ENCODE data around the gene GPR87.

GPR87 gene

GRCh38 chr3:151328298-151328995 is 11.8 kb upstream of the GPR87 start:
- DNase-seq (ENCODE audit: insufficient read length, low spot score) (no peak), FAIRE-seq (peak; percentile 83)
- no peak for TF ChIP-seq POLR2A (IDR thresholded peaks at IDR 0.05; ENCODE audit: low read depth, low read length)

DNA sequence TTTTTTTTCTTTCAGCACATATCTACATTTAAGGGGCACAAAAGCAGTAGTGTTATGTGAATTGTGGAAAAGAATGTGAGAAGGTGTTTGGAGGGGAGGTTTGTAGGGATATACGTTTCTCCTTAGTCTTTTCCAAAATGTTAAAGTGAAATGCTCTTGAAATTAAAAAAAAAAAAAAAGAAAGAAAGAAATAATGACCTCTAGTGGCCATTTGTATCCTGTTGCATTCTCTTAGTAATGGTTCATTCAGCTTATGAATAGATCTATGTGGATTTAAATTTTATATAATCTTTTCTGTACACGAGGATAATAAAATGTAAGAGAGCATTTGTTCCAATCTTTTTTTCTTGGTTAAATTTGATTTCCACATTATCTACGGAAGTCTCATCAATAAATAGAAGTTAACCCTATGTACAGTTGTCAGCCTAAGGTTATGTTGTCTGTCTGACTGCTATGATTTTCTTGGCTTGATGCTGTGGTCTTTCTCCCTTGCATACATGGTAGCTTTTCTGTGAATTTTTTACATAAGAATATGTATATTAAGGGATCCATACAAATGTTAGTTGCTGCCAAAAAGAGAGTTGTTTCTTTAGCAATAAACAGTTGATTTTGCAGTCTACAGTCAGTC is 11.1 kb upstream of the GPR87 start:
- TF ChIP-seq POLR2A (IDR thresholded peaks at IDR 0.05; ENCODE audit: low read depth, low read length) = no peak
- DNase-seq (ENCODE audit: insufficient read length, low spot score) = no peak
- peak; percentile 41 for FAIRE-seq

DNA sequence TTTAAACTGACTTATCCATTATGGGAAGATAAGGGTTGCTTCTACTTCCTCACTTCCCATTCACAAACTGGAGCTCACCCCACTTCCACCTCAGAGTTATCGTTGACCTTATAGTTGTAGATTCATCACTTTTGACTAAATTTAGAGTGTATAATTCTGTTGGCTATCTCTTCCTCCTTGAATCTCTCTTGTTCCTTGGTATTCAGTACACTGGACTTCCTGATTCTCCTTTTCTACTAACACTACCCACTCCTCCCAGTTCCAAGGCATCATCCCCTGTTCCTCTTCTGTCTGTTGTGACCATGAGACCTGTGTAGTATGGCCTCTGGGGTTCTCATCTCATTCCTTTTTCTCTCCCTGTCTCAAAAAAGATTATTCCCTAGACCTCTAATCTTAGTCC is 5.9 kb upstream of the GPR87 start:
- no peak for TF ChIP-seq POLR2A (IDR thresholded peaks at IDR 0.05; ENCODE audit: low read depth, low read length)
- no peak for FAIRE-seq
- no peak for DNase-seq (ENCODE audit: insufficient read length, low spot score)

DNA sequence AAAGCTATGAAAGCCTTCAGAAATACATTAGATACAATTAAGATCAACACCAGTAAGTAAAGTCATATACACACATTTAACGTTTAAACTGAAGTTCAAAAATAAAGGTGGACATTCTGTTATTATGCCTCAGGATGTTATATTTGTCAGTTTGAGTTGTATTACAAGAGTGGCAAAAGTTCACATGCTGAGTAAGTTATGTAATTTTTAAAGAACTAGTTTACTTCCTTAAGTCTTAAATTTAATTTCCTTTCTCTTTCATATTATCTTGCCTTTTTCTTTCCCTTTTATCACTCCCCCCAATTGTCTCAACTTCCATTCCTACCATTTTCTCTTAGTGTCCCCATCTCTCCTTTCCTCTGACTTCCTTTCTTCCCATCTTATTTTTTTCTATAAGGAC is 4.9 kb upstream of the GPR87 start:
- no peak for DNase-seq (ENCODE audit: insufficient read length, low spot score)
- TF ChIP-seq POLR2A (IDR thresholded peaks at IDR 0.05; ENCODE audit: low read depth, low read length) = no peak
- no peak for FAIRE-seq

GRCh38 chr3:151320131-151320530 is 3.5 kb upstream of the GPR87 start:
- no peak for DNase-seq (ENCODE audit: insufficient read length, low spot score)
- no peak for FAIRE-seq
- no peak for TF ChIP-seq POLR2A (IDR thresholded peaks at IDR 0.05; ENCODE audit: low read depth, low read length)

DNA sequence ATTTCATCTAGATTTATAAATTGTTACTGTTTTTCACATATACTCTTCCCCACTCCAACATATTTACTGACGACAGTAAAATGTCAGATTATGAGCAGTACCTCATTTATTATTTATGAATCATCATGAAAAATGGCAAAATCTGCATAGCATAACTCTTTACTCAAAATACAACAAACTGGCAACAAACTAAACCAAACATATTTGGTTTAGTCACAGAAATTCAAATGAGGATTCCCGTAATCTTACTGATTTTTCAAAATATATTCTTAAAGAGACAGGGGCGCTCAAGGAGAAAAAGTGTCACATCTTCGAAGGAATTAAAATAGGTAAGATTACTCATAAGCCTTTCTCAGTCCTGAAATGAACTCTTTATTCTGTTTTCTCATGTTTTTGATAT is 3.0 kb upstream of the GPR87 start:
- FAIRE-seq (no peak), DNase-seq (ENCODE audit: insufficient read length, low spot score) (no peak)
- TF ChIP-seq POLR2A (IDR thresholded peaks at IDR 0.05; ENCODE audit: low read depth, low read length) = no peak

GRCh38 chr3:151318991-151319390 is 2.4 kb upstream of the GPR87 start:
- TF ChIP-seq POLR2A (IDR thresholded peaks at IDR 0.05; ENCODE audit: low read depth, low read length) = no peak
- peak; percentile 33 for FAIRE-seq
- no peak for DNase-seq (ENCODE audit: insufficient read length, low spot score)

DNA sequence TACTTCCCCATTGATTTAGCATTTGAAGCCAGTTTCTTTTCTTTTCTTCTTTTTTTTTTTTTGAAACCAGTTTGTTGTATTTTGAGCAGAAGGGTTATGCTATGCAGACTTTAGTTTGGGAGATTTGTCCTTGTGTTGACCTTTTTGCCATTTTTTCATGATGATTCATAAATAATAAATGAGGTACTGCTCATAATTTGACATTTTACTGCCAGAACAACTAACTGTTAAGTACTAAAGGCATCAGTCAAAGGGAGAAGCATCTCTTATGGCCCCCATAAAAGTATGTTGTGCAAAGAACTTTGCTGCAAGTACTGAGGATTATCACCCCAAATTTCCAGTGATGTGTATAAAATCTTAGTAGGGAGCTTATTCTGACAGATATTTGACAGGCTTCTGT is 1.7 kb upstream of the GPR87 start:
- no peak for FAIRE-seq
- DNase-seq (ENCODE audit: insufficient read length, low spot score) = no peak
- TF ChIP-seq POLR2A (IDR thresholded peaks at IDR 0.05; ENCODE audit: low read depth, low read length) = no peak

DNA sequence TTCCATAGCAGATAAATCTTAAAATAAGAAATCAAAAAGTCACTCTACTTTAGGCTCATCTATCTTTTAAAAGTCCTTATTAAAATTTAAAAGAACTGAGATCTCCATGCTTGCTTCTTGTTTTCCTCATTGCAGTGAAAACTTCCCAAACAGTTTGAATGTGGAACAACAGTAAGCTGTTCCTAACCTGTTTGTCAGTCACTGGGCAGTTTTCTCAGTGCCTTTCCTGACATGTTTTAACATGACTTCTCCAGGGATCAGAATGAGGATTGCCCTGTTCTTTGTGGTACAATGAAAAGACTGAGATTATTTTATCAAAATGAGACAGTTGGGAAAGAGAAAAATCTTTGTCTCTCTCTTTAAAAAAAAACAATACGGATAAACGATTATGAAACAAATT is 774 bp downstream of the GPR87 start:
- TF ChIP-seq POLR2A (IDR thresholded peaks at IDR 0.05; ENCODE audit: low read depth, low read length) = no peak
- FAIRE-seq = no peak
- no peak for DNase-seq (ENCODE audit: insufficient read length, low spot score)

DNA sequence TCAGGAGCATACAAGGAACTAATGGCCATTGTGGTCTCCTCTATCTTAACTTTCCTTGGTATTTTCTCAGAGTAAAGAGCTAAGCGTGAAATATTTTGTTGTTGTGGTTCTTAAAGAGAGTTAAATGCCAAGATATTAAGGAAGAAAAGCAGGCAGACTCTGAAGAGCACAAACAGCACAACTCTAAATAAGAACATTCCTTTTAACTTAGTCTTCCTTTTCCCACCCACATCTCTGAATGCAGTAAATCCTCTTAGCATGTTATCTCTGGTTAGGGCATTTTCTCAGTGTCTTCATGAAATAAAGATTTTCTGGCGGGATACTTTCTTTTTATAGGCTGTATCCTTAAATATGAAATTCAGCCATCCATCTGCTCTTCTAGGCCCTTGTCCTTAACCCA is 1.5 kb downstream of the GPR87 start:
- TF ChIP-seq POLR2A (IDR thresholded peaks at IDR 0.05; ENCODE audit: low read depth, low read length) = no peak
- FAIRE-seq (peak; percentile 57), DNase-seq (ENCODE audit: insufficient read length, low spot score) (no peak)

- FAIRE-seq (no peak), DNase-seq (ENCODE audit: insufficient read length, low spot score) (no peak)
- no peak for TF ChIP-seq POLR2A (IDR thresholded peaks at IDR 0.05; ENCODE audit: low read depth, low read length)
Observed at GRCh38 chr3:151314593-151314992, 2.0 kb downstream of the GPR87 start.

DNA sequence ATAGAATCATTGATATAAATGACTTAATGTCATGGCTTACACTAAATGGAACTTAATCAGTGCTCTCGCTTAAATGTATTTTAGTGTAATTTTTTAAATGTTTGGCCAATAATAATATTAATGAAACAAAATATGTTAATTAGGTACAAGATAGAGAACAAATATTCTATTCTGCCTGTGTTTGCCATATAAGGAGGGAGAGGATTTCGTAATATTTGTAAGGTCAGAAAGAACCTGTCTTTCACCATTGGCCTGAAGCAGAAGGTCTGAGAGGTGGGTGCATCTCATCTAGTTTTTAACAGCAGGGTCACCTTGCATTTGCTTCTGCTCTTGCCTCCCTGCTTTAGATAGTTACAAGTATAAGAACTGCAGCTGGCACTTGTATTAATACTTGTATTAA is 2.5 kb downstream of the GPR87 start:
- TF ChIP-seq POLR2A (IDR thresholded peaks at IDR 0.05; ENCODE audit: low read depth, low read length) = no peak
- FAIRE-seq (no peak), DNase-seq (ENCODE audit: insufficient read length, low spot score) (no peak)

DNA sequence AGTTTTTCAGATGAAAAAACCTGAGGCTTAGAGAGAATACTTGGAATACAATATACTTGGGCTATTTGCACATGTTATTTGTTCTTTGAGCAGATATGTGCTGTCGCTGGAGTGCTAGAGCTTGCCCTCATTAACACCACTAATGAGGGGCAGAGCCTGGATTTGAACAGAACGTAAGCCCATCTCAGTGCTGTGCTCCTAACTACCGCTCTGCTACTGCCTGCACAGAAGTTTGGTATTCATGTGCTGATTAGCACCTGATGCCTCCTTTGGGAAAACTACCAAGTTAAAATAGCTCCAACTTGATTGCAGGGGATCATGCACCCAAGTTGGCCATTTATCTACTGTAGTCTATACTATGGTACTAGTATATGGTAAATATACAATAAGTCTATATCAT is 3.6 kb downstream of the GPR87 start:
- no peak for FAIRE-seq
- TF ChIP-seq POLR2A (IDR thresholded peaks at IDR 0.05; ENCODE audit: low read depth, low read length) = no peak
- no peak for DNase-seq (ENCODE audit: insufficient read length, low spot score)

DNA sequence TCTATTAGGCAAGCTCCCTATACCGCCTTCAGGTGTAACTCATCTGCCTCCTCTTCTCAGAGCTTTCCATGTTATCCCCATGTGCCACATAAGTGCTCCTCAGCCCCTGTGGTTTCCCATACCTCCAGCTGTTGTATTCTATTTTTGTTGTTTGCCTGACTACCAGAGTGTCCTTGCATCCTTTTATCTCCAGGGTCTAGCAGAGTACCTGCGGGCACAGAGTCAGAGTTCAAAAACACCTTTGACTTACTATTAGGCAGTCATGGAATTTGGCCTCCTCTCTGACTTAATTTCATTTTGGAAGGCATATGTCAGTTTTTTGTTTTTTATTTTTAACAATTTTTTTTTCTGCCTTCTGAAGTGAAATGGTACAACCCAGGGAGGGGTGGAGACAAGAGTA is 7.1 kb downstream of the GPR87 start:
- no peak for TF ChIP-seq POLR2A (IDR thresholded peaks at IDR 0.05; ENCODE audit: low read depth, low read length)
- DNase-seq (ENCODE audit: insufficient read length, low spot score) = no peak
- no peak for FAIRE-seq
